Neutrophil (primary cell): ENCODE measurements around the gene LPP.

Experiments used
- H3K27ac ChIP-seq: fragments of 200-600 bp; sonication (generic); 2 replicates; pipeline ENCODE4 v1.5.1; 2016; ENCODE audit warnings: mild to moderate bottlenecking, moderate library complexity
- H3K27me3 ChIP-seq: fragments of 200-600 bp; sonication (generic); 2 replicates; pipeline ENCODE4 v1.6.0; 2016; ENCODE audit warnings: mild to moderate bottlenecking
- H3K36me3 ChIP-seq: fragments of 200-600 bp; sonication (generic); 2 replicates; pipeline ENCODE4 v1.5.1; 2017
- H3K4me1 ChIP-seq, 2 experiments: fragments of 200-600 bp in 1 of 2; sonication (generic) in 1 of 2; 1 replicate in 1 of 2; 2 replicates in 1 of 2; pipeline versions ENCODE4 v1.5.1 to v1.6.1; 2013 to 2016; ENCODE audit warnings: low read depth in 1 of 2, low read length in 1 of 2, mild to moderate bottlenecking in 1 of 2, moderate library complexity in 1 of 2; ENCODE audit not compliant: control insufficient read depth in 1 of 2, insufficient read depth in 1 of 2
- H3K4me3 ChIP-seq, 2 experiments: fragments of 200-600 bp in 1 of 2; sonication (generic) in 1 of 2; 1 replicate in 1 of 2; 2 replicates in 1 of 2; pipeline ENCODE4 v1.5.1; 2013 to 2016; ENCODE audit warnings: low read depth in 1 of 2, low read length in 1 of 2, mild to moderate bottlenecking in 1 of 2, moderate library complexity in 1 of 2
- H3K9me3 ChIP-seq: fragments of 200-600 bp; sonication (generic); 2 replicates; pipeline ENCODE4 v1.5.1; 2016
- CTCF ChIP-seq: fragments of 200-600 bp; sonication (generic); IDR thresholded peaks from 2 replicates; pipeline ENCODE4 v1.5.1; 2016; ENCODE audit warnings: antibody characterized with exemption

The LPP gene

GRCh38 chr3:188468662-188469061, 314.7 kb downstream of the LPP start:
- no peaks in the 10 kb centered on the region for H3K27me3 ChIP-seq
- peaks cover 0 to 3% of the 10 kb centered on the region in 2 experiments for H3K4me1 ChIP-seq
- H3K9me3 ChIP-seq = no peaks in the 10 kb centered on the region
- no peak for TF ChIP-seq CTCF
- H3K27ac ChIP-seq = no peak overlapping the region
- H3K36me3 ChIP-seq = no peaks in the 10 kb centered on the region
- no peak overlapping the region for H3K4me3 ChIP-seq

GRCh38 chr3:188469228-188469885, 315.4 kb downstream of the LPP start:
- H3K9me3 ChIP-seq = no peaks in the 10 kb centered on the region
- H3K4me1 ChIP-seq = peaks cover 0 to 3% of the 10 kb centered on the region in 2 experiments
- no peaks in the 10 kb centered on the region for H3K36me3 ChIP-seq
- no peak for TF ChIP-seq CTCF
- H3K27me3 ChIP-seq = no peaks in the 10 kb centered on the region
- H3K27ac ChIP-seq = no peak overlapping the region
- H3K4me3 ChIP-seq = no peak overlapping the region

- no peak for TF ChIP-seq CTCF
These were observed 316.7 kb downstream of the LPP start for GRCh38 chr3:188470508-188471130.

GRCh38 chr3:188471723-188472122, 317.8 kb downstream of the LPP start:
- H3K27me3 ChIP-seq = no peaks in the 10 kb centered on the region
- H3K4me3 ChIP-seq = no peak overlapping the region
- H3K4me1 ChIP-seq = peaks cover 0 to 3% of the 10 kb centered on the region in 2 experiments
- H3K27ac ChIP-seq = no peak overlapping the region
- no peak for TF ChIP-seq CTCF
- H3K36me3 ChIP-seq = no peaks in the 10 kb centered on the region
- H3K9me3 ChIP-seq = no peaks in the 10 kb centered on the region

More at GRCh38 chr3:188470508-188471130, 316.7 kb downstream of the LPP start:
- Histone ChIP-seq H3K27me3 (no peaks in the 10 kb centered on the region), H3K9me3 (no peaks in the 10 kb centered on the region), H3K4me3 (no peak overlapping the region), H3K27ac (no peak overlapping the region), H3K4me1 (peaks cover 0 to 3% of the 10 kb centered on the region in 2 experiments), H3K36me3 (no peaks in the 10 kb centered on the region)

GRCh38 chr3:188472336-188472735, 318.4 kb downstream of the LPP start:
- Histone ChIP-seq H3K27ac (no peak overlapping the region), H3K9me3 (no peaks in the 10 kb centered on the region), H3K4me1 (peaks cover 0 to 3% of the 10 kb centered on the region in 2 experiments), H3K4me3 (no peak overlapping the region), H3K27me3 (no peaks in the 10 kb centered on the region), H3K36me3 (no peaks in the 10 kb centered on the region)
- TF ChIP-seq CTCF = no peak
